HL-60 (cell line): ENCODE results near the gene TOMM34.

Experiments used
- DNase-seq, 2 experiments: peaks; one replicate each; pipeline ENCODE4 v3.0.0-alpha.2; 2010 to 2020; ENCODE audit warnings: low read depth in 1 of 2, low spot score in 1 of 2
- H3K27ac ChIP-seq: fragments of 250-450 bp; sonication (Bioruptor Pico); replicated peaks from 2 replicates; pipeline ENCODE4 v1.5.1; 2020; ENCODE audit warnings: mild to moderate bottlenecking, moderate library complexity
- H3K27me3 ChIP-seq: fragments of 250-450 bp; sonication (Bioruptor Pico); 2 replicates; pipeline ENCODE4 v1.5.1; 2021; ENCODE audit warnings: mild to moderate bottlenecking, moderate library complexity; ENCODE audit not compliant: insufficient read depth, poor library complexity, severe bottlenecking
- H3K4me3 ChIP-seq: replicated peaks from 2 replicates; pipeline ENCODE4 v1.5.1; 2011; ENCODE audit warnings: mild to moderate bottlenecking, control low read depth, low read length; ENCODE audit not compliant: insufficient read depth
- GABPA ChIP-seq: IDR thresholded peaks from 2 replicates; pipeline ENCODE4 v1.6.1; 2012; ENCODE audit warnings: low read depth
- POLR2AphosphoS5 ChIP-seq: IDR thresholded peaks from 2 replicates; pipeline ENCODE4 v1.6.1; 2012; ENCODE audit warnings: low read depth
- SPI1 ChIP-seq: IDR thresholded peaks from 2 replicates; pipeline ENCODE4 v1.6.1; 2012; ENCODE audit warnings: low read depth, mild to moderate bottlenecking, borderline replicate concordance
- TF ChIP-seq, protein P1 (sequence below): IDR thresholded peaks from 2 replicates; pipeline ENCODE4 v1.6.1; 2012; ENCODE audit warnings: low read depth; ENCODE audit not compliant: insufficient replicate concordance
- TF ChIP-seq, protein P2 (sequence below): IDR thresholded peaks from one replicate; pipeline ENCODE4 v1.5.1; 2011; ENCODE audit warnings: low read length, control low read depth, inconsistent platforms; ENCODE audit not compliant: insufficient read depth

TOMM34 gene

DNA sequence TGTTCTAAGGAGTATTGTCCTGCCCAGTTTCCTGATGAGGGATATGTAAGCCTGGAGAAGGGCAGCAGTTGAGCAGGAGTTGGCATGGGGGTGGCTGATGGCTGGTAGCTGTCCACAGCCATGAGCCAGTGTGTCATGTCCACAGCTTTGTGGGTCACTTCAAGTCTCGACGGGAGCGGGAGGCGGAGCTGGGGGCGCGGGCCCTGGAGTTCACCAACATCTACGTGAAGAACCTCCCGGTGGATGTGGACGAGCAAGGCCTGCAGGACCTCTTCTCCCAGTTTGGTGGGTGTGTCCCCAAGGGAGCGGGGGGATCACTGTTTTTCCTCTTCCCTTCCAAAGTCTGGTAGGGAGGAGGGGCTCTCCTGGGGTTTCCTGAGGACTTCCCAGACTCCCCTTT lies 41.4 kb downstream of the TOMM34 start:
- TF ChIP-seq, protein P1, sequence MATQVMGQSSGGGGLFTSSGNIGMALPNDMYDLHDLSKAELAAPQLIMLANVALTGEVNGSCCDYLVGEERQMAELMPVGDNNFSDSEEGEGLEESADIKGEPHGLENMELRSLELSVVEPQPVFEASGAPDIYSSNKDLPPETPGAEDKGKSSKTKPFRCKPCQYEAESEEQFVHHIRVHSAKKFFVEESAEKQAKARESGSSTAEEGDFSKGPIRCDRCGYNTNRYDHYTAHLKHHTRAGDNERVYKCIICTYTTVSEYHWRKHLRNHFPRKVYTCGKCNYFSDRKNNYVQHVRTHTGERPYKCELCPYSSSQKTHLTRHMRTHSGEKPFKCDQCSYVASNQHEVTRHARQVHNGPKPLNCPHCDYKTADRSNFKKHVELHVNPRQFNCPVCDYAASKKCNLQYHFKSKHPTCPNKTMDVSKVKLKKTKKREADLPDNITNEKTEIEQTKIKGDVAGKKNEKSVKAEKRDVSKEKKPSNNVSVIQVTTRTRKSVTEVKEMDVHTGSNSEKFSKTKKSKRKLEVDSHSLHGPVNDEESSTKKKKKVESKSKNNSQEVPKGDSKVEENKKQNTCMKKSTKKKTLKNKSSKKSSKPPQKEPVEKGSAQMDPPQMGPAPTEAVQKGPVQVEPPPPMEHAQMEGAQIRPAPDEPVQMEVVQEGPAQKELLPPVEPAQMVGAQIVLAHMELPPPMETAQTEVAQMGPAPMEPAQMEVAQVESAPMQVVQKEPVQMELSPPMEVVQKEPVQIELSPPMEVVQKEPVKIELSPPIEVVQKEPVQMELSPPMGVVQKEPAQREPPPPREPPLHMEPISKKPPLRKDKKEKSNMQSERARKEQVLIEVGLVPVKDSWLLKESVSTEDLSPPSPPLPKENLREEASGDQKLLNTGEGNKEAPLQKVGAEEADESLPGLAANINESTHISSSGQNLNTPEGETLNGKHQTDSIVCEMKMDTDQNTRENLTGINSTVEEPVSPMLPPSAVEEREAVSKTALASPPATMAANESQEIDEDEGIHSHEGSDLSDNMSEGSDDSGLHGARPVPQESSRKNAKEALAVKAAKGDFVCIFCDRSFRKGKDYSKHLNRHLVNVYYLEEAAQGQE = no peak
- TF ChIP-seq SPI1 (no peak), POLR2AphosphoS5 (no peak), GABPA (no peak)
- TF ChIP-seq, protein P2, sequence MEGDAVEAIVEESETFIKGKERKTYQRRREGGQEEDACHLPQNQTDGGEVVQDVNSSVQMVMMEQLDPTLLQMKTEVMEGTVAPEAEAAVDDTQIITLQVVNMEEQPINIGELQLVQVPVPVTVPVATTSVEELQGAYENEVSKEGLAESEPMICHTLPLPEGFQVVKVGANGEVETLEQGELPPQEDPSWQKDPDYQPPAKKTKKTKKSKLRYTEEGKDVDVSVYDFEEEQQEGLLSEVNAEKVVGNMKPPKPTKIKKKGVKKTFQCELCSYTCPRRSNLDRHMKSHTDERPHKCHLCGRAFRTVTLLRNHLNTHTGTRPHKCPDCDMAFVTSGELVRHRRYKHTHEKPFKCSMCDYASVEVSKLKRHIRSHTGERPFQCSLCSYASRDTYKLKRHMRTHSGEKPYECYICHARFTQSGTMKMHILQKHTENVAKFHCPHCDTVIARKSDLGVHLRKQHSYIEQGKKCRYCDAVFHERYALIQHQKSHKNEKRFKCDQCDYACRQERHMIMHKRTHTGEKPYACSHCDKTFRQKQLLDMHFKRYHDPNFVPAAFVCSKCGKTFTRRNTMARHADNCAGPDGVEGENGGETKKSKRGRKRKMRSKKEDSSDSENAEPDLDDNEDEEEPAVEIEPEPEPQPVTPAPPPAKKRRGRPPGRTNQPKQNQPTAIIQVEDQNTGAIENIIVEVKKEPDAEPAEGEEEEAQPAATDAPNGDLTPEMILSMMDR = no peak
- H3K4me3 ChIP-seq = no peak overlapping the region
- DNase-seq = no peak
- H3K27ac ChIP-seq = no peak overlapping the region
- no peaks in the 10 kb centered on the region for H3K27me3 ChIP-seq

DNA sequence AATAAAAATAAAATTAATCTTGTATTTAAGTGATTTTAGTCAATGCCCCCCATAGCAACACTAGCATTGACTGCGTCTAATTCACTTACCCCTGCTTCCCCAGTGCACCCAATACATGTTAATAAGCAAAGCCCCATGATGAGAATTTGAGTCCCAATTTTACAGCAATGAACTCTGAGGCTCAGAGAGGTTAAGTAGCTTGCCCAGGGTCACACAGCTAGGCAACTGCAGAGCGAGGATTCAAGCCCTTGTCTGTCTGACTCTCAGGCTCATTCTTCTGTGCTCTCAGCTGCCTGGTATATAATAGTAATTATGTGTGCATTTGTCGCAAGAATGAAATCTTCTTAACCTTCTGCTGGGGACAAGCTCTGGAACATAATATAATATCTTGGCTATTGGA lies 41.9 kb downstream of the TOMM34 start:
- H3K4me3 ChIP-seq = no peak overlapping the region
- no peak for DNase-seq
- no peaks in the 10 kb centered on the region for H3K27me3 ChIP-seq
- TF ChIP-seq, protein P2 = no peak
- TF ChIP-seq, protein P1 = no peak
- TF ChIP-seq GABPA (no peak), SPI1 (no peak), POLR2AphosphoS5 (no peak)
- no peak overlapping the region for H3K27ac ChIP-seq

DNA sequence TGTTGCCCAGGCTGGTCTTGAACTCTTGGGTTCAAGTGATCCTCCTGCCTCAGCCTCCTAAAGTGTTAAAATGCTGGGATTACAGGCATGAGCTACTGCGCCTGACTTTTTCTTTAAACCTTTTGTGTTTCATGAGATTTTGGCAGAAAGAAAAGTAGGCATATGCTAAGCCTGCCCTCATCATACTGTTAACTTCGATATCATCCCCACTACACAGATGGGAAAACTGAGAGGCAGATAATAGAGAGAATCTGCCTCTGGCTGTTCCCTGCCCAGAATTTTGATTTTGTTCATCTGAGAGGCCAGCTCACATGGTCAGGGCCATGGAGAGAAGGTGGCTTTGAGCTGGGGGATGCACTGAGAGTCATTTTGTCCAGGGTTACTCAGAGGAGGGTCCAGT lies 42.8 kb downstream of the TOMM34 start:
- Histone ChIP-seq H3K4me3 (no peak overlapping the region), H3K27ac (no peak overlapping the region), H3K27me3 (no peaks in the 10 kb centered on the region)
- TF ChIP-seq, protein P1 = no peak
- TF ChIP-seq SPI1 = no peak
- TF ChIP-seq GABPA = no peak
- TF ChIP-seq POLR2AphosphoS5 = no peak
- TF ChIP-seq, protein P2 = no peak
- DNase-seq = no peak
